Fibroblast of pulmonary artery (primary cell): ENCODE measurements around the gene MOGAT2.

Experiments used
- DNase-seq: peaks from one replicate; pipeline ENCODE4 v3.0.0-alpha.2; 2010; ENCODE audit warnings: low read depth
- H3K4me3 ChIP-seq: replicated peaks from 2 replicates; pipeline ENCODE4 v1.5.1; 2011; ENCODE audit warnings: low read depth, mild to moderate bottlenecking, control low read depth, low read length, moderate library complexity
- TF ChIP-seq, protein P1 (sequence below): IDR thresholded peaks from 2 replicates; pipeline ENCODE4 v1.5.1; 2011; ENCODE audit warnings: mild to moderate bottlenecking, control low read depth, low read length, inconsistent platforms; ENCODE audit errors: missing control alignments

MOGAT2 gene

DNA sequence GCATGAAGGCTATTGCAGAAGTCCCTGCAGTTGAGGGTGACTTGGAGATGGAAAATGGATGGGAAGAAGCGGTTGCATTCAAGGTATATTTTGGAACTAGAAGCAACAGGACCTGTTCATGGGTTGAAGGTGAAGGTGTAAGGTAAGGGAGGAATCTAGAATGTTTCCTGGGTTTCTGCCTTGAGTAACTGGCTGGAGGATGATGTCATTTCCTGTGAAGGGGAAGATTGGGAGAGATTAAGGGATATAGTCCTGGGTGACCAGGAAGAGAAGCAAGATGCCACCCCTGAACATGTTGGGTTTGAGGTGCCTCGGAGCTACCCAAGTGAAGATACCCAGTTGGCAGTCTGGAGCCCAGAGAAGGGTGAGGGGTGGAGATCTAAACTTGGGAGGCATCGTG lies 12.1 kb upstream of the MOGAT2 start:
- TF ChIP-seq, protein P1, sequence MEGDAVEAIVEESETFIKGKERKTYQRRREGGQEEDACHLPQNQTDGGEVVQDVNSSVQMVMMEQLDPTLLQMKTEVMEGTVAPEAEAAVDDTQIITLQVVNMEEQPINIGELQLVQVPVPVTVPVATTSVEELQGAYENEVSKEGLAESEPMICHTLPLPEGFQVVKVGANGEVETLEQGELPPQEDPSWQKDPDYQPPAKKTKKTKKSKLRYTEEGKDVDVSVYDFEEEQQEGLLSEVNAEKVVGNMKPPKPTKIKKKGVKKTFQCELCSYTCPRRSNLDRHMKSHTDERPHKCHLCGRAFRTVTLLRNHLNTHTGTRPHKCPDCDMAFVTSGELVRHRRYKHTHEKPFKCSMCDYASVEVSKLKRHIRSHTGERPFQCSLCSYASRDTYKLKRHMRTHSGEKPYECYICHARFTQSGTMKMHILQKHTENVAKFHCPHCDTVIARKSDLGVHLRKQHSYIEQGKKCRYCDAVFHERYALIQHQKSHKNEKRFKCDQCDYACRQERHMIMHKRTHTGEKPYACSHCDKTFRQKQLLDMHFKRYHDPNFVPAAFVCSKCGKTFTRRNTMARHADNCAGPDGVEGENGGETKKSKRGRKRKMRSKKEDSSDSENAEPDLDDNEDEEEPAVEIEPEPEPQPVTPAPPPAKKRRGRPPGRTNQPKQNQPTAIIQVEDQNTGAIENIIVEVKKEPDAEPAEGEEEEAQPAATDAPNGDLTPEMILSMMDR, result no peak
- no peak for DNase-seq
- H3K4me3 ChIP-seq, result no peak overlapping the region

DNA sequence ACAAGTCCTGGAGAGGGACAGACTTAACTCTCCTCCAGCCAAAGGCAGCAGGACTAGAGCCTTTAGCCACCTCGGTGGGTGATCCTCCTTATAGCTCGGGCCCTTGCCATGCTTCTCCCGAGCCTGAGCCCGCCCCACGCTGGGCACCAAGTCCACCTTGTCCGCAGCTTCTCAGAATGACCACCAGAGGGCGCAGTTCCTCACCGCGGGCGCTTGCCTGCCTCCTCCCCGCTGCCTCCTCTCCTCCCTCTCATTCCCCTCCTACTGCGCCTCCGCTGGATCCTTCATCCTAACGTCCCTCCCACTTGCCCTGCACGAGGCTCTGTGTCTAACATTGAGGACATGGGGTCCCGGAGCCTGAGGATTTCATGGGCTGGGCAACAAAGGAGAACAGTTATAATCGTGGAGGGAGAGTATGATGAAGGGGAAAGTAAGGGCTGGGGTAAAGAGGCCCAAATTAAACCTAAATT lies 11.3 kb upstream of the MOGAT2 start:
- H3K4me3 ChIP-seq, result peak overlapping the region; percentile 8
- DNase-seq, result peak; percentile 84

DNA sequence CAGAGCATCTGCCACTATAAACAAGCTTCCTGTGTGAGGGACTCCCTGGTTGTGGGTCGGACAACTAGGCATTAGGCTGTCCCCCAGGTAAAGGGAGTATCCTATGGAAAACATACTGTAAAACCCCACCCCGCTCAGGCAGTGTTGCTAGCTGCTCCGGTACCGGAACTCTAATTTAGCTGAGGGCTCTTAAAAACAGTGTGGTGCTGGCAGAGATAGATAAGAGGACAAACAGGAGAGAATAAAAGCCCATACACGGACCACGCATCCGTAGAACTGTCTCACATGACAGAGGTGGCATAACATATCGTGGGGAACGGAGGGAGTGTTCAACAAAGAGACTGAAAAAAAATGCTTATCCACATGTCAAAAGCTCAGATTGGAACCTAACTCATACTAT lies 3.4 kb upstream of the MOGAT2 start:
- no peak overlapping the region for H3K4me3 ChIP-seq
- DNase-seq, result no peak
- TF ChIP-seq, protein P1, result no peak

More for the DNA sequence above, 11.3 kb upstream of the MOGAT2 start:
- TF ChIP-seq, protein P1, result peak; percentile 86

GRCh38 chr11:75715688-75716087 lies 1.9 kb upstream of the MOGAT2 start:
- H3K4me3 ChIP-seq, result no peak overlapping the region
- DNase-seq, result no peak
- TF ChIP-seq, protein P1, result no peak

GRCh38 chr11:75716659-75717058 lies 979 bp upstream of the MOGAT2 start:
- no peak for DNase-seq
- TF ChIP-seq, protein P1, result no peak
- no peak overlapping the region for H3K4me3 ChIP-seq

DNA sequence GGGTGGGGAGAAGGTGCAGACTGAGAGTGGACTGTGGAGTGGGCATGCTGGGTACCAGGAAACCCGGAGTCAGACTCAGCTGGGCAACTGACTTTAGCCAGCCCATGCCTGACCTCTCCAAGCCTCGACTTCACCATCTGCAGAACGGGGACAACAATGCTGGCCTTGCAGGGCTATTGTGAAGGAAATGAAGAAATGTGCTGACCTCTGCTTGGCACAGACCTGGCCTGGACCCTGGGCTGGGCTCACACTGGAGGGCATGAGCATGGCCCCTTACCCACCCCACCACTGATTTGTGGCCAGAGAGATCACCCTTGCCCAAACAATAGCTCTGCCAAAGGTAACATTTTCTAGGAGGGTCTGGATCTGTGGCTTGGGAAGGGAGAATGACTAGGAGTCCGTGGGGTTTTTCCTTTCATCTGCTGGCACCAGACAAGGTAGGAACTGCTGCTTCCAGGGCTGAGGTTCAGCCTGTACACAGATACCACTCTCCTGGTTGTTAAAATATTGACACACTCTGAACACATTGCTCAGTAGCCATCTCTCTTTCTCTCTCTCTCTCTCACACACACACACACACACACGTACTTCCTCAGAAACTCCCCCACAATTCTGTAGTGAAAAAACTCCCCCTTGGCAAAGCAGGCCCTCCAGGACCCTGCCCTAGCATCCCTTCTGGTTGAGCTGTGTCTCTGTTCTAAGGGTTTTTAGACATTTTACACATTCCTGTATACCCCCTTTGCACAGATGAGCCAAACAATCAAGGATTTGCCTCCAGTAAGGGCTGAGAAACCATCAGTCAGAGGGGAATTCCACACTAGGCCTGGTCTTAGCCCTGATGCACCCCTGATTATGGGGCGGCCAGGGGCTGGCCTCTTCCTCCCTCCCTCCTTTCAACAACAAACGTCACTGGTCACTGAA lies 1.0 kb downstream of the MOGAT2 start:
- TF ChIP-seq, protein P1, result no peak
- peak; percentile 8 for DNase-seq
- H3K4me3 ChIP-seq, result no peak overlapping the region
